Epithelial cell of prostate (primary cell): ENCODE measurements around the gene CPA5.

Experiments
- DNase-seq: peaks from one replicate; pipeline ENCODE4 v3.0.0-alpha.2; 2011; ENCODE audit warnings: low read depth, low spot score
- H3K27ac ChIP-seq: fragments of 450-650 bp; 2 replicates; pipeline ENCODE4 v1.5.1; 2017; ENCODE audit warnings: mild to moderate bottlenecking

The CPA5 gene

GRCh38 chr7:130329681-130330080, 14.9 kb upstream of the CPA5 start:
- no peak overlapping the region for H3K27ac ChIP-seq
- no peak for DNase-seq

- H3K27ac ChIP-seq = no peak overlapping the region
- DNase-seq = no peak
These were observed 12.2 kb upstream of the CPA5 start for GRCh38 chr7:130332259-130333053.

- DNase-seq = no peak
- no peak overlapping the region for H3K27ac ChIP-seq
These were observed 10.8 kb upstream of the CPA5 start for GRCh38 chr7:130333832-130334231.

- no peak overlapping the region for H3K27ac ChIP-seq
- no peak for DNase-seq
These were observed 10.3 kb upstream of the CPA5 start for GRCh38 chr7:130334274-130334673.

GRCh38 chr7:130337410-130337971, 7.1 kb upstream of the CPA5 start:
- no peak overlapping the region for H3K27ac ChIP-seq
- no peak for DNase-seq

GRCh38 chr7:130338233-130338632, 6.4 kb upstream of the CPA5 start:
- DNase-seq = no peak
- H3K27ac ChIP-seq = no peak overlapping the region

- no peak overlapping the region for H3K27ac ChIP-seq
- DNase-seq = no peak
These were observed 2.7 kb upstream of the CPA5 start for GRCh38 chr7:130341882-130342281.

GRCh38 chr7:130342701-130343380, 1.8 kb upstream of the CPA5 start:
- H3K27ac ChIP-seq = no peak overlapping the region
- no peak for DNase-seq

- H3K27ac ChIP-seq = no peak overlapping the region
- DNase-seq = no peak
These were observed 520 bp downstream of the CPA5 start for GRCh38 chr7:130345136-130345535.

- no peak for DNase-seq
- H3K27ac ChIP-seq = no peak overlapping the region
These were observed 1.1 kb downstream of the CPA5 start for GRCh38 chr7:130345725-130346124.

- no peak overlapping the region for H3K27ac ChIP-seq
- no peak for DNase-seq
These were observed 1.7 kb downstream of the CPA5 start for GRCh38 chr7:130346177-130346905.

GRCh38 chr7:130346941-130347340, 2.3 kb downstream of the CPA5 start:
- H3K27ac ChIP-seq = no peak overlapping the region
- no peak for DNase-seq

GRCh38 chr7:130349911-130350782, 5.5 kb downstream of the CPA5 start:
- H3K27ac ChIP-seq = no peak overlapping the region
- no peak for DNase-seq

- no peak overlapping the region for H3K27ac ChIP-seq
- DNase-seq = no peak
These were observed 6.6 kb downstream of the CPA5 start for GRCh38 chr7:130350945-130351790.

GRCh38 chr7:130351791-130352090, 7.1 kb downstream of the CPA5 start:
- no peak overlapping the region for H3K27ac ChIP-seq
- no peak for DNase-seq

GRCh38 chr7:130352194-130353074, 7.8 kb downstream of the CPA5 start:
- H3K27ac ChIP-seq = no peak overlapping the region
- no peak for DNase-seq

GRCh38 chr7:130353196-130353595, 8.6 kb downstream of the CPA5 start:
- no peak for DNase-seq
- no peak overlapping the region for H3K27ac ChIP-seq
